ENCODE results near the gene KCNQ5.

DNA sequence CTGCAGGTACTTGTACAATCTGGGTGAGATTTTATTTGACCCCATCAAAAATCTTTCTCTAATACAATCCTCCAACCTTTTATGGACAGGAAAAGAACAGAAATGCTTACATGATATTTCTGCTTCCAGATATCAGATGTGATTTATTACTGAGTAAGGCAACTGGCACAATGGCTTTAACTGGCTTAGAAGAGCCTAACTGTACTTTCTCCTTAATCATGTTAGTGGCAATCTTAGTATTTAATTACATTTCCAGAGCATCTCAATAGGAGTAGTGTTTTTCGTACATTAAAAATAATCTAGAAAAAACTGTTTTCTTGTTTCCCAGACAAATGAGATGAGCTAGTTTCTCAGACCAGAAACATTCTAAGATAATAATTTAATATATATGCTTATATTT is 251.6 kb downstream of the KCNQ5 start:
- TF ChIP-seq TCF3 (IDR thresholded peaks at IDR 0.05; ENCODE audit: borderline replicate concordance, insufficient read depth, low read depth, low read length) (no peak), ZNF207 (IDR thresholded peaks at IDR 0.05; ENCODE audit: borderline replicate concordance) (no peak), SMC3 (IDR thresholded peaks at IDR 0.05; ENCODE audit: borderline replicate concordance, low read length) (no peak), CBFB (IDR thresholded peaks at IDR 0.05; ENCODE audit: low read depth) (no peak), SIN3A (IDR thresholded peaks at IDR 0.05; ENCODE audit: low read depth, low read length) (no peak)

All from GM12878 (cell line).